ENCODE measurements around the gene CD81.

The CD81 gene

DNA sequence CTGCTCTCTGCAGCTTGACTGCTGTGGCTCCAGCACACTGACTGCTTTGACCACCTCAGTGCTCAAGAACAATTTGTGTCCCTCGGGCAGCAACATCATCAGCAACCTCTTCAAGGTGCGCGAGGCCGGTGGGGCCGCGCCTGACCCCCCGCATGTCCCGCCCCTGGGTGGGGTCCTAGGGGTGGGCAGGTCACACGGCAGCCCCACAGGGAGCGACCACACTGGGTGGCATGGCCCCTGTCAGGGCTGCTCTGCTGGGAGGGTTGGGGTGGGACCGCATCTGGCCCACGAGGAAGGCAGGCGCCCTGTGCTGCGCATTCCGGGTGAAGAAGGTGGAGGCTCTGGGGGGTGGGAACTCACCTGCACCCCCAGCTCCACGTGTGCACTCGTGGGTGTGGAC, 18.7 kb downstream of the CD81 start:
- DNase-seq (ENCODE audit: low read depth), result no peak
- no peak overlapping the region for H3K4me3 ChIP-seq (ENCODE audit: low read depth, low read length)
- no peak for TF ChIP-seq CTCF (IDR thresholded peaks at IDR 0.05; ENCODE audit: control insufficient read depth, extremely low read depth, insufficient read depth)

GRCh38 chr11:2396471-2396870, 19.4 kb downstream of the CD81 start:
- no peak overlapping the region for H3K4me3 ChIP-seq (ENCODE audit: low read depth, low read length)
- TF ChIP-seq CTCF (IDR thresholded peaks at IDR 0.05; ENCODE audit: control insufficient read depth, extremely low read depth, insufficient read depth), result no peak
- no peak for DNase-seq (ENCODE audit: low read depth)

DNA sequence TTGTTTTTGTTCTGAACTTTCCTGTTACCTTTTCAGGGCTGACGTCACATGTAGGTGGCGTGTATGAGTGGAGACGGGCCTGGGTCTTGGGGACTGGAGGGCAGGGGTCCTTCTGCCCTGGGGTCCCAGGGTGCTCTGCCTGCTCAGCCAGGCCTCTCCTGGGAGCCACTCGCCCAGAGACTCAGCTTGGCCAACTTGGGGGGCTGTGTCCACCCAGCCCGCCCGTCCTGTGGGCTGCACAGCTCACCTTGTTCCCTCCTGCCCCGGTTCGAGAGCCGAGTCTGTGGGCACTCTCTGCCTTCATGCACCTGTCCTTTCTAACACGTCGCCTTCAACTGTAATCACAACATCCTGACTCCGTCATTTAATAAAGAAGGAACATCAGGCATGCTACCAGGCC, 19.9 kb downstream of the CD81 start:
- no peak overlapping the region for H3K4me3 ChIP-seq (ENCODE audit: low read depth, low read length)
- no peak for TF ChIP-seq CTCF (IDR thresholded peaks at IDR 0.05; ENCODE audit: control insufficient read depth, extremely low read depth, insufficient read depth)
- DNase-seq (ENCODE audit: low read depth), result no peak

GRCh38 chr11:2398664-2399355, 21.7 kb downstream of the CD81 start:
- no peak for TF ChIP-seq CTCF (IDR thresholded peaks at IDR 0.05; ENCODE audit: control insufficient read depth, extremely low read depth, insufficient read depth)
- DNase-seq (ENCODE audit: low read depth), result no peak
- peak overlapping the region; percentile 100 for H3K4me3 ChIP-seq (ENCODE audit: low read depth, low read length)

DNA sequence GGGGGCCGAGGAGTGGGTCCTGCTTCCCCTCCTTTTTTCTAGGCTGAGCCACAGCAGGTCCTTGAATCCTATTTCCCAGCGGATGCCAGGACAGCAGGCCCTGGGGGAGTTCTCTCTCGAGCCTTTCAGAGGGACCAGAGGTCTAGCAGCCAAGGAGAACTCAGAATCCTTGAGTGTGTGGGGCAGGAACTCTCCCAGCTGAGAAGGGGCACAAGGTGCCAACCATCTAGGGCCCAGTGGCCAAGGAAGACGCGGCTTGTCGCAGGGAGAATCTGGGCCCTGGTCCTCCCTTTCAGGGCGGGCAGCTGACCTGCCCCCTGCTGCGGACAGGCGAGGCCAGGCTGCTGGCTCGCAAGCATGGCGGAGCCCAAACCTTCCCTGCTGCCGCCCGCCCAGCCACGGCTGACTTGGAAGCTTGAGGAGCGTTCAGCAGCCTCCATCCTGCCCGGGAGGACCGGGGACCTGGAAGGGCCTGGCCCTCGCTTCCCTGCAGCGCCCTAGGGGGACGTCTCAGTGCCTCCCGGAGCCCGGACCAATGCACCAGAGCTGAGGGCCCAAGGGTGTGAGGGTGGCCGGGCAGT, 22.5 kb downstream of the CD81 start:
- TF ChIP-seq CTCF (IDR thresholded peaks at IDR 0.05; ENCODE audit: control insufficient read depth, extremely low read depth, insufficient read depth), result no peak

DNA sequence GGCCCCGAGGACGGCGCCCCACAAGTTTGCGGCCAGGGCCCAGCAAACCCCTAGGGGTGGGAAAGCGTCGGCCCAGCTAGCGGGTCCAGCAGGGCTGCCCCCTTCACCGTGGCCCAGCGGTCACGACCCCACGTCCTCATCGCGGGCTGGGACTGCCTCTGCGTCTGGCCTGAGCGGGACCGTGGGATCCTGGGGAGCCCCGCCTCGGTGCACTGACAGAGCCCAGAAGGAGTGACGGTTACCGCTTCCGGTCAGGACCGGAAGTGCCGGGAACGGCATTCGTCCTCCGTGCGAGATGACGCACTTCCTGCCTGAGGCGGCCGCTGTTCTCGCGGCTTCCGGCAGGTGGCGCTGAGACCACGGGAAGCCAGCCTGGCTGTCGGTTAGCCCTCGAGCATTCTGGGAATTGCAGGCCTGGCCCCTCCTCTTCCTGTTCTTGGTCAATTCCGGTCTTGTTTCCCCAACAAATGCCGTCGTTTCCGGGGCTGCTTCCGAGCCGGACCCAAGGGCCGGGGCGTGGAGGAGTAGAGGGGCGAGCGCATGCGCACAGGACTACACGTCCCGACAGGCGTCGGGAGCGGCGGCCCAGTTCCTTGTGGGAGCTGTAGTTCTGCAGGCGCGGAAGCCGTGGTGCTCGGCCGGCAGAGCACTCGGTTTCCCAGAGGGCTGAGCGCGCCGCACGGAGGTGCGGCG, 23.1 kb downstream of the CD81 start, which contains the start of gene TSSC4:
Gene TSSC4, plus strand, starts transcription at position 682 of the 693 bp plus-strand sequence. CDS start 1,884 bp downstream, outside the sequence.
- peak within 1 kb of the TSS; percentile 100 for H3K4me3 ChIP-seq (ENCODE audit: low read depth, low read length)
- DNase-seq (ENCODE audit: low read depth), result peak; percentile 99
- TF ChIP-seq CTCF (IDR thresholded peaks at IDR 0.05; ENCODE audit: control insufficient read depth, extremely low read depth, insufficient read depth), result peak; percentile 100

More for the DNA sequence above, 22.5 kb downstream of the CD81 start:
- H3K4me3 ChIP-seq (ENCODE audit: low read depth, low read length), result peak overlapping the region; percentile 100
- DNase-seq (ENCODE audit: low read depth), result no peak

Data from LNCaP clone FGC (cell line).